HG02678 (cell line): ENCODE results near the gene SPEM3.

Experiments used
- ATAC-seq: cut with Tn5 transposase; IDR thresholded peaks from one replicate; pipeline ENCODE4 v1.9.1; 2021; ENCODE audit warnings: mild to moderate bottlenecking, moderate library complexity; ENCODE audit not compliant: unreplicated experiment

SPEM3 gene

GRCh38 chr17:7419819-7420610, 8.6 kb upstream of the SPEM3 start, which contains the start of gene SPEM1:
TSS of gene SPEM1 (plus strand) at chr17:7420324. CDS start at chr17:7420385, 61 bp downstream.
- ATAC-seq, result no peak

- no peak for ATAC-seq
Observed at GRCh38 chr17:7421186-7421585, 7.5 kb upstream of the SPEM3 start.

GRCh38 chr17:7423679-7424078, 5.0 kb upstream of the SPEM3 start:
- ATAC-seq, result no peak

DNA sequence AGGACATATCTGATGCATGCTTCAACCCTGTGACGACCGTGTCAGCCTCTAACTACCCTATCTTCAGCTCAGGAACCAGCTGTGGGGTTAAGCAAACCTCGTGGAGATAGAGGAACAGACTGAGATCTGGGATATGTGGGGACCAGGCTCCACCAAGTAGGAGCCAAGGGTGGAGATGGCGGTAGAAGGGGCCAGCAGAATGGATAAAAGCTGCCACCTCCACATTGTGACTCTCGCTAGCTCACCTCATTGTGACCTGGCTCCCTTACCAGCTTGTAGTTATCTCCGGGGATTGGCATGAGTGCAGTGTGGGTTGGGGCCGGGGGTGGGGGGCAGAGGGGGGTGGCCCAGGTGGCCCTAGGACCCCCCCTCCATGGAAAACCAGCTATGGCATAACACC, 3.3 kb upstream of the SPEM3 start, which contains the start of gene SPEM2:
SPEM2 (plus strand) TSS at position 301 of the 400 bp plus-strand sequence; CDS start at position 374, 73 bp downstream.
- ATAC-seq, result no peak

DNA sequence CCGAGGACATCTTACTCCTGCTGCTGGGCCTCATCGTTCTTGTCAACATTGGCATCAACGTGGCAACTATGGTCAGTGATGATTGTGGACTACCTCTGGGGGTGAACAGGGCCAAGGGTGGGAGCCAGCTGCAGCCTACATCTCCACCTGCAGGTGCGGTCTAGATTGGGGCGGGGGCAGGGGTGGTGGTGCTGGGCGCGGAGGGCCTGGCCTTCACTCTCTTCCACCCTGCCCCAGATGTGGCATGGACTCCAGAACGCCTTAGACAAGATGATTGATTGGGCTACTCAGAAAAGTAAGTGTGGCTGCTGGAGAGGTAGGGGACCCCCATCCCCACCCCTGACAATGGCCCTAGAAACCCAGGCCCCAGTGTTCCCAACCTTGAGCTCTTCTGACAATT, 2.9 kb upstream of the SPEM3 start:
- no peak for ATAC-seq

DNA sequence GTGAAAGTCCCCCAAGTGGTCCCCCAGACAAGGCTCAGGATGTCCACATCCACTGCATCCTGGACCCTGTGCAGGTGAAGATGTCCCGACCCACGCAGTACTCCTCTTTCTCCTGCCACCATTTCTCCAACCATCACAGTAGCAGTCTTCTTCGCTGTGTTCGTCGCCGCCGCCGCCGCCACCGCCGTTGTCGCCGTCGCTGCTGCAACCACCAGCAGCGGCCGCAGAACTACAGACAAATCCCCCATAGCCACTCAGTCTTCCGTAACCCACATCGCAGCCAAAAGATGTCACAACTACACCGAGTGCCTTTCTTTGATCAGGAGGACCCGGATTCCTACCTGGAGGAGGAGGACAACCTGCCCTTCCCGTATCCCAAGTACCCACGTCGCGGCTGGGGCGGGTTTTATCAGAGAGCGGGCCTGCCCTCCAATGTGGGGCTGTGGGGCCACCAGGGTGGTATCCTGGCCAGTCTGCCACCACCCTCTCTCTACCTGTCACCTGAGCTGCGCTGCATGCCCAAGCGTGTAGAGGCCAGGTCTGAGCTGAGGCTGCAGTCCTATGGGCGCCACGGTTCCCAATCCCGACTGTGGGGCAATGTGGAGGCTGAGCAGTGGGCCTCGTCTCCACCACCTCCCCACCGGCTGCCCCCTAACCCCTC, 2.3 kb upstream of the SPEM3 start:
- no peak for ATAC-seq

- no peak for ATAC-seq
Observed at GRCh38 chr17:7426896-7427489, 1.7 kb upstream of the SPEM3 start.

DNA sequence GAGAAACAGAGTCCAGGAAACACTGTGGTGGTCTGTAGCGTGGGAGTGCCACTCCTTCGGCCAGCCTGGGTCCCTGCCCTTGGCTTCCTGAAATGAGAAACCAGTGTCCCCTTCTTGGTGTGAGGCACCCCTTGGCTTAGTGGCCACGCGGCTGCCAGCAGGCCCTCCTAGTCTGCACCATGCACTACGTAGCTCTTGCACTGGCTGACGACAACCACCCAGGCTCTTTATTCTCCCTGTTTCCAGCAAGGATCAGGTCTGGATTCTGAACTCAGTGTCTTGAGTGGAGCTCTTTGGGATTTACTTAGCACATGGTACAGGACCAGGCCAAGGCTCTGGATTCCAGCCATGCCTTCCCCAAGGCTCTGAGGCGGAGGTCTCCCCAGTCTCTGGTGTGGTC, 1.1 kb upstream of the SPEM3 start:
- ATAC-seq, result no peak

DNA sequence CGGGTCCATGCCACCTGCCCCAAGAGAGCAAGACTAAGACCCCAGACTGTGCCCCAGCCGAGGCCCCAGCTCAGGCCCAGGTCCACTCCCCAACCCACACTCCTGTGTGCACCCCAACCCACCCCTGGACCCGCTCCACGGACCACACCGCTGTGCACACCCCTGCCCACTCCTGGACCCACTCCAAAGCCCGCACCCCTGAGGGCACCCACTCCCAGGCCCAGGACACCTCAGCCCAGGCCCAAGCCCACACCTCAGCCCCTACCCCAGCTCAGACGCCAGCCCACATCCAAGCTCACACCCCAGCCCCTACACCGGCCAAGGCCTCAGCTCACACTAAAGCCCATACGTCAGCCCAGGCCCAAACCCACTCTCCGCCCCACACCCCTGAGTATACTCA, 1.1 kb downstream of the SPEM3 start:
- ATAC-seq, result no peak

DNA sequence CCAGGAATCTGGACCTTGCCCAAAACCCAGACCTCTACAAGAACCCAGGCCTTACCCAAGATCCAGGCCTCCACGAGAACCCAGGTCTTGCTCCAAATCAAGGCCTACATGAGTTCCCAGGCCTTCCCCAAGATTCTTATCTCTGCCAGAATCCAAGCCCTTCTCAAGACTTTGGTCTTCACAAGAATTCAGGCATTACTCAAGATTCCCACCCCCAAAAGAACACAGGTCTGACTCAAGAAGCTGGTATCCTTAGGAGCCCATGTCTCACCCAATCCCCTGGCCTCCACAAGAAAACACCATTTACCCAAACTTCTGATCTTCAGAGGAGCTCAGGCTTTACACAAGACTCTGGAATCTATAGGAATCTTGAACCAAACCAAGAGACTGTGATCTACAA, 2.6 kb downstream of the SPEM3 start:
- no peak for ATAC-seq

DNA sequence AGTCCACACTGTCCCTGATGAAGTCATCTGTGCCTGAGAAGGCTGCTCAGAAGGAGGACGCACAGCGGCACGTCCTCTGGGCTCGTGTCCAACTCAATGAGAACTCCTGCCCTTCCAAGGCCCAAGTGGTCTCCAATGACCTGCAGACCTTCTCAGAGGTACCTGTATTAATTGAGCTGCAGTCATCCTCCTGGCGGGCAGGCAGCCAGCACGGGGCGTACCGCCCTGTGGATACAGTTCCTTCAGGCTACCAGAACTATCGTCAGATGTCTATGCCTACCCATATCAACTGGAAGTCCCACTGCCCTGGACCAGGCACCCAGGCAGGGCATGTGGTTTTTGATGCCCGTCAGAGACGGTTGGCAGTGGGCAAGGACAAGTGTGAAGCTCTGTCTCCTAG, 3.6 kb downstream of the SPEM3 start:
- no peak for ATAC-seq

DNA sequence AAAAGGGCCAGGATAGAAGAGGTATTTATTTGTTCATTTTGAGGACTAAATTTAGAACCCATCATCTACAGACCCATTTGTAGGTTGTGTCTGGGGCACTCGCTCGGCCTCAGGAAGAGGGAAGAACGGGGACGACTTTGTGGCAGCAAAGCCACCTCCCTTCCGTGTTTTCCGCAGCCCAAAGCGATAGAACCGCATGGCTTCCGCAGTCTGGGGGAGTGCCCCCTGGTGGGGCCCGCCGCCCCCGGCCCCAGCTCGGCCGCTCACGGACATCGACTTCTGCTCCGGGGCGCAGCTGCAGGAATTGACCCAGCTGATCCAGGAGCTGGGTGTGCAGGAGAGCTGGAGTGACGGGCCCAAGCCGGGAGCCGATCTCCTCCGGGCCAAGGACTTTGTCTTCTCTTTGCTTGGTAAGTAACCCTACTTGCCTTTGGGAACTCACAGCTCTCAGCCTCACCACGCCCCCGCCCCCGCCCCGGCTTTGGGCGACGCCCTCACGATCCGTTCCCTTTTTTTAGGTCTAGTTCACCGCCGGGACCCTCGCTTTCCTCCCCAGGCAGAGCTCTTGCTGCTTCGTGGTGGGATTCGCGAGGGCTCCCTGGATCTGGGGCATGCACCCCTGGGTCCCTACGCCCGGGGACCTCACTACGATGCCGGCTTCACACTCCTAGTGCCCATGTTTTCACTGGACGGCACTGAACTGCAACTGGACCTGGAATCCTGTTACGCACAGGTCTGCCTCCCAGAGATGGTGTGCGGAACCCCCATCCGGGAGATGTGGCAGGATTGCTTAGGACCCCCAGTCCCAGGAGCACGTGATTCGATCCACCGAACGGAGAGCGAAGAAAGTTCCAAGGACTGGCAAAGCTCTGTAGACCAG, 7.3 kb downstream of the SPEM3 start:
- no peak for ATAC-seq

GRCh38 chr17:7436556-7437368, 8.1 kb downstream of the SPEM3 start:
- ATAC-seq, result no peak

DNA sequence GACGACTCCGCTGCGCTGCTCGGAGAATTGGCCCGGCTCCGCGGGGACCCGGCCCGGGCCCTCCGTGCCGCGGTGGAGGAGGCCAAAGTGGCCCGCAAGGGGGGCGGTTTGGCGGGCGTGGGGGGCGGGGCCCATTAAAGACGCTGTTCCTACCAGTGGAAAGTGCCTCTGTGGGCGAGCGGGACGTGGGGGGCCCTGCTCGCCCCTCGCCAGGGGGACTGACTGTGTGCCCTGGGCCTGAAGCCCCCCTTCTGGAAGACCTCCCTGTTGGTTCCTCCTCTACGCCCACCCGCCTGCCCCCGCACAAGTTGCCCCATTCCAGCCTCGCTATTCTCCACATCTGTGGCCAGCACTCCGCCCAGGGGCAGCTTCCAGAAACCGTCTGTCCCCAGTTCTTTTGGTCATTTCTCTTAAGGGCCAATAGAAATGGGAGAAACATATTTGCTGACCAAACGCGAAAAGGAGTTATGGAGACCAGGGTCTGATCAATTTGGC, 8.8 kb downstream of the SPEM3 start:
- ATAC-seq, result no peak

DNA sequence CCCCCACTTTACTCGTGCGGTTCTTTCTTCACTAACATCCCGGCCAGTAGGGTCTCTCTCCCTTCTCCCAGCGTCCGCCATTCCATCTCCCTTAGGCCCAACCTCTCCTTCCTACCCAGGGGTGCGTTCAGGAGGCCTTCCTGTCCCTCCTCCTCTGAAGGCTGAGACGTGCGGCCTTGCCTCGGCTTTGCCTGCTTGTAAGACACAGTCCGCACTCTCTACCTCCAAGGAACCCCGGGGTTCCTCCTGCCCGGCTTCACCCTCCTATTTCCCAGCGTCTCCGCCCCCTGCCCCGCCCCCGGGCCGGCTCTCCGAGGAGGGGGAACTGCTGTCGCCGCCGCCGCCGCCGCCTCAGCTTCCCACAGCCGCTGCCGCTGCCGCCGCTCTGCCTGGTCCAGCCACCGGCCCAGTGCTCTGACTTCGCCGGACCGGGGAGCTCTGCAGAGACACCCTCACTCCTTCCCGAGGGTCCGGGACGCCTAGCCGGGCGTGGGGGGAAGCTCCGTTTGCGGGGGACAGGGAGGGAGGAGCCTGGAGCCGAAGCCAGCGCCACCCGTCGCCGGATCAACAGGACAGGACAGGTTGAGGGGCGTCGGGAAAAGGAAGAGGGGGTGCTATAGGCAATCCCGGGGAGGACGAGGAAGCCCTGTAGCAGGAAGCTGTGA, 9.4 kb downstream of the SPEM3 start:
- ATAC-seq, result no peak

GRCh38 chr17:7438656-7439460, 10.2 kb downstream of the SPEM3 start:
- ATAC-seq, result no peak

DNA sequence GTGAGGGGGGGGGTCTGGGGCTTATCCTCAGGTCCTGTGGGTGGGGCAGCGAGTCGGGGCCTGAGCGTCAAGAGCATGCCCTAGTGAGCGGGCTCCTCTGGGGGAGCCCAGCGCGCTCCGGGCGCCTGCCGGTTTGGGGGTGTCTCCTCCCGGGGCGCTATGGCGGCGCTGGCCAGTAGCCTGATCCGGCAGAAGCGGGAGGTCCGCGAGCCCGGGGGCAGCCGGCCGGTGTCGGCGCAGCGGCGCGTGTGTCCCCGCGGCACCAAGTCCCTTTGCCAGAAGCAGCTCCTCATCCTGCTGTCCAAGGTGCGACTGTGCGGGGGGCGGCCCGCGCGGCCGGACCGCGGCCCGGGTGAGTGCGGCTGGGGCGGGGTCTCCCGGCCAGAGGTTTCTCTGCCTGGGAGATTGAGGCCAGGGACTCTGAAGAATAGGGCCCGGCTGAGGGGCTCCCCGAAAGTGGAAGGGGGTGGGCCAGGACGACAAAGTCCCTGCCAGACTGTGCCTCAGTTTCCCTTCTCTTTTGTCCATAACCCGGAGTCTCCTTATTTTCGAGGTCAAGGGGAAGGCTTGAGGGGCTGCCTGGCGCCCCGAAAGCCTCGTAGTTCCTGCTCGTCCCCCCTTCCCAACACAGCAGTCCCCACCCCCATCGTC, 10.9 kb downstream of the SPEM3 start, which contains the start of gene FGF11:
FGF11 (plus strand) TSS at position 51 of the 651 bp plus-strand sequence; CDS start at position 160, 109 bp downstream.
- ATAC-seq, result no peak
